Spinal cord (tissue), 10 donors: ENCODE measurements around the gene PAQR9. TPM values are rescaled to one million over a fixed set of nuclear protein-coding genes. Genes with fewer than 3 reads are reported as not detected.
"Not testable (repeated sequence)": the region's sequence is repeated elsewhere in the genome, so short reads cannot be mapped to it uniquely, and the experiment has no call there.

Source experiments
- DNase-seq, 6 donors: peaks; one replicate each; pipeline versions ENCODE4 v3.0.0 to v3.0.0-alpha.2; 2013 to 2015; ENCODE audit warnings: low spot score in 6 of 6, low read depth in 4 of 6
- H3K27ac ChIP-seq: one replicate; pipeline ENCODE4 v1.5.1; 2013; ENCODE audit warnings: low read depth, low read length, control low read depth
- H3K27me3 ChIP-seq: one replicate; pipeline ENCODE4 v1.6.1; 2013; ENCODE audit warnings: low read length; ENCODE audit not compliant: control insufficient read depth, insufficient read depth
- H3K36me3 ChIP-seq: one replicate; pipeline ENCODE4 v1.6.1; 2013; ENCODE audit warnings: low read length; ENCODE audit not compliant: control insufficient read depth, insufficient read depth
- H3K4me1 ChIP-seq: one replicate; pipeline ENCODE4 v1.6.1; 2013; ENCODE audit warnings: low read length; ENCODE audit not compliant: control insufficient read depth, insufficient read depth
- H3K4me3 ChIP-seq: one replicate; pipeline ENCODE4 v1.5.1; 2013; ENCODE audit warnings: low read depth, low read length, control low read depth
- H3K9me3 ChIP-seq: one replicate; pipeline ENCODE4 v1.6.1; 2013; ENCODE audit warnings: low read length; ENCODE audit not compliant: control insufficient read depth, insufficient read depth
- whole genome bisulfite sequencing: methylation state at CpG from one replicate; pipeline ENCODE4 v1.1.5; 2013; ENCODE audit warnings: missing lambda C conversion rate; ENCODE audit not compliant: insufficient coverage; 5-methylcytosine and 5-hydroxymethylcytosine counted together
- polyA plus RNA-seq, 2 donors: library from polyadenylated mRNA; unstranded; fragments of 120-200 nt; gene quantifications; one replicate each; pipeline ENCODE4 v1.2.1, GENCODE V29; 2013; ENCODE audit not compliant: insufficient read length in 2 of 2
- total RNA-seq, 2 donors: library from RNA; depleted of rRNA in 1 of 2; stranded (reverse); fragments of 120-200 nt in 1 of 2; fragments of >200 nt in 1 of 2; gene quantifications; one replicate each; pipeline versions ENCODE4 v1.2.3 to v1.2.4, GENCODE V29; 2013 to 2014
- donor health status: healthy.

PAQR9 gene
- total and polyA plus RNA-seq, 4 donors, result 0.66 to 5.6 (median 3.3) TPM

DNA sequence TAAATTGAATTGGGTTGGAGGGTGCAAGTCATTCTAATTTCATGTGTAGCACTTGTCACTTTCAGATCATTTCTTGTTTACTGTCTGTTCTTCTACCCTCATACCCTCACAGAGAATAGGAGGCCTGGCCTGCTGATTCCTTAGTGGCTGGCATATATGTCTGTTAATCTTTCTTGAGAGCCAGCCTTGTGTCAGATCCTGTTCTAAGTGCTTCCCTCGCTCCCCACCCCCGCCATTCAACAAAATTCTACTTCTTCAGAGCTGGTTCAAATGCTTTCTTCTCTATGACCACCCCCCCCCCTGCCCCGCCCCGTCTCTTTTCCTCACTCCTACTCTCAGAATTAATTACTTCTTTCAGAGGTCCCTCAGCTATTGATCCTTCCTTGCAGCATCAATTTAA, 36.4 kb upstream of the PAQR9 start:
- no peak for DNase-seq
- H3K27ac ChIP-seq, result no peak overlapping the region
- no peaks in the 10 kb centered on the region for H3K36me3 ChIP-seq
- H3K4me1 ChIP-seq, result peaks cover 9% of the 10 kb centered on the region
- no peaks in the 10 kb centered on the region for H3K9me3 ChIP-seq
- H3K27me3 ChIP-seq, result no peaks in the 10 kb centered on the region
- H3K4me3 ChIP-seq, result no peak overlapping the region
- WGBS, result 42% methylated on average over 2 of the region's 4 CpGs

DNA sequence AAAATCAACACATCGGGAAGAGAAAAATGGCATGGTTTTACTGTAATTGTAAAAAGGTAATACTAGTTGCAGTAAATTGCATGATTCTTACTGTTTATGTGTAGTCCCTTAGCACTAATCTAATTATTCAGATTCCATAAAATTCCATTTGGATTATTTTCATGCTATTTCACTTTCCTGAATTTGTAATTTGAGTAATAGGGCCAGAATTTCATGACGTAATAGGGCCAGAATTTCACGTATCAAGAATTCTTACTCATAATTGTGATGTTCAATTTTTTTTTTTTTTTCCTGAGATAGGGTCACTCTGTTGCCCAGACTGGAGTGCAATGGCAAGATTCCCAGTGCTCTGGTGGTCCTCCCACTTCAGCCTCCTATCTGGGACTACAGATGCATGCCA, 35.0 kb upstream of the PAQR9 start:
- H3K4me1 ChIP-seq, result peaks cover 5% of the 10 kb centered on the region
- H3K9me3 ChIP-seq, result no peaks in the 10 kb centered on the region
- no peak for DNase-seq
- H3K27ac ChIP-seq, result no peak overlapping the region
- WGBS, result no CpG with 5 or more reads among the region's 3 CpGs
- no peaks in the 10 kb centered on the region for H3K27me3 ChIP-seq
- H3K36me3 ChIP-seq, result no peaks in the 10 kb centered on the region
- H3K4me3 ChIP-seq, result no peak overlapping the region

DNA sequence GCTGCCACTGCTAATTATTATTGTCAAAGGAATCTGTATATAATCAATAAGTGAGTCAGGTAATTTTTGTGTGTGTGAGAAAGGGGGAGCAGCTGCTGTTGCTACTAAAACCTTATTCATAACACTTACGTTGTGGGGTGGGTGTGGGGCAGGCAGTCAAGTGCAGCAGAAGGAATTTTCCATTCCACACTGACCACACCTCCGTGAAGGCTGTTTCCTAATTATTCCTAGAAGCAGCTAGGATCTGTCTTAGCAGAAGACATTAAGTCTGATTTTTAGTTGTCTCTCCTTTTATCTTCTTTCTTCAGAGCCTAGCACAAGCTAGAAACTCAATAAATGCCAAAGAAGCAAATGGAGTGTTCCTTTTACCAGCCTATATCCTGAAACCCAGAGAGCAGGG, 33.9 kb upstream of the PAQR9 start:
- H3K36me3 ChIP-seq, result no peaks in the 10 kb centered on the region
- H3K27me3 ChIP-seq, result no peaks in the 10 kb centered on the region
- H3K27ac ChIP-seq, result no peak overlapping the region
- H3K9me3 ChIP-seq, result no peaks in the 10 kb centered on the region
- 60% methylated on average over 1 of the region's 2 CpGs for WGBS
- DNase-seq, result no peak
- H3K4me3 ChIP-seq, result no peak overlapping the region
- peaks cover 5% of the 10 kb centered on the region for H3K4me1 ChIP-seq

DNA sequence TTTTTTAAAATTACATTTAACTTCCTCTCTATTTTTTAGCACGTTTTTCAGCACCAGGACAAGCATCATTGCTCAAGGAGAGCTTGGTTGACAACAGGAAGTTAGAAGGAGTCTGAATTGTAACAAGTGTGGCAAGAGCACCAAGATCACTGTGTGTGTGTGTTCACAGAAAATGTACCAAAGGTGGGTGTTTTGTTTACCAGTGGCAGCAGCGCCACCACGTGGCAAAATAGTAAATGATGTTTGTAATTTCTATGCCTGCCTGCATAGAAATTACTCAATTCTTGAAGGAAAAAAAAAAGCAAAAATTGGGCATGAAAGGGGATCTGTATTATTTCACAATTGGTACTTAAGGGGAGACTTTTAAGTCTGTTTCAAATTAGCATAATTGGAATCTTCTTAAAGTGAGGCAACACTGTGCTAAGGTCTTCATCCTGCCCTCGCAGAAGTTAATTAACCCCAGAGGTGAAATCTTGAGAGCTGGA, 30.5 kb upstream of the PAQR9 start:
- Histone ChIP-seq H3K4me3 (no peak overlapping the region), H3K36me3 (no peaks in the 10 kb centered on the region), H3K27me3 (no peaks in the 10 kb centered on the region), H3K27ac (no peak overlapping the region), H3K9me3 (no peaks in the 10 kb centered on the region), H3K4me1 (no peaks in the 10 kb centered on the region)
- WGBS, result 0% methylated on average over 2 of the region's 4 CpGs
- DNase-seq, result peak in 5 of 6 donors; percentile 58 to 93 (median 77)

DNA sequence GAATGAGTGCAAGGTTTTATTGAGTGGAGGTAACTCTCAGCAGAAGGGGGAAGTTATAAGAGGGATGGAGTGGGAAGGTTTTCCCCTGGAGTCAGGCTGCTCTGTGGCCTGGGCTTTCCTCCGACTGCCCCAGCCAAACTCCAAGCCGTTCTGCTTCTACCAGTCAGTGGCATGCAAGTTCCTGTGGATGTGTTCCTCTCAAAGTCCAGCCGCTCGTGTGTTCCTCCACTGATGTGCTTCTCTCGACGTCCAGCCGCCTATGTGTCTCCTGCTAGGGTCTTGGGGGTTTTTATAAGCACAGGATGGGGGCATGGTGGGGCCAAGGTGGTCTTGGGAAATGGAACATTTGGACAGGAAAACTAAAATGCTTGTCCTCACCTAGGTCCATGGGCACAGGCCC, 28.8 kb upstream of the PAQR9 start:
- 95% methylated on average over 7 of the region's 7 CpGs for WGBS
- Histone ChIP-seq H3K27ac (no peak overlapping the region), H3K4me1 (no peaks in the 10 kb centered on the region), H3K4me3 (no peak overlapping the region), H3K9me3 (no peaks in the 10 kb centered on the region), H3K27me3 (no peaks in the 10 kb centered on the region), H3K36me3 (no peaks in the 10 kb centered on the region)
- no peak for DNase-seq

DNA sequence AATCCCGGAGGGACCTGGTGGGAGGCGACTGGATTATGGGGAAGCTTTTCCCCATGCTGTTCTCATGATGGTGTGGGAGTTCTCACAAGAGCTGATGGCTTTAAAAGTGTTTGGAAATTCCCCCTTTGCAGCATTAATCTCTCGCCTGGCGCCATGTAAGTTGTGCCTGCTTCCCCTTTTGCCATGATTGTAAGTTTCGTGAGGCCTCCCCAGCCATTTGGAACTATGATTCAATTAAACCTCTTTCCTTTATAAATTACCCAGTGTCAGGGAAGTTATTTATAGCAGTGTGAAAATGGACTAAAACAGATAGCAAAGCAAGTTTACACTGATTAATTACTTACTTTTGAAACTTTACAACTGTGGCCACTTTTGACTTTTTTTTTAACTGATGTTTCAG, 27.2 kb upstream of the PAQR9 start:
- DNase-seq, result no peak
- no peaks in the 10 kb centered on the region for H3K9me3 ChIP-seq
- H3K4me3 ChIP-seq, result no peak overlapping the region
- H3K27ac ChIP-seq, result no peak overlapping the region
- 86% methylated on average over 2 of the region's 5 CpGs for WGBS
- H3K36me3 ChIP-seq, result no peaks in the 10 kb centered on the region
- H3K27me3 ChIP-seq, result no peaks in the 10 kb centered on the region
- H3K4me1 ChIP-seq, result no peaks in the 10 kb centered on the region

DNA sequence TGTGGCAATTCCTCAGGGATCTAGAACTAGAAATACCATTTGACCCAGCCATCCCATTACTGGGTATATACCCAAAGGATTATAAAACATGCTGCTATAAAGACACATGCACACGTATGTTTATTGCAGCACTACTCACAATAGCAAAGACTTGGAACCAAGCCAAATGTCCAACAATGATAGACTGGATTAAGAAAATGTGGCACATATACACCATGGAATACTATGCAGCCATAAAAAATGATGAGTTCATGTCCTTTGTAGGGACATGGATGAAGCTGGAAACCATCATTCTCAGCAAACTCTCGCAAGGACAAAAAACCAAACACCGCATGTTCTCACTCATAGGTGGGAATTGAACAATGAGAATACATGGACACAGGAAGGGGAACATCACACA, 25.4 kb upstream of the PAQR9 start:
- no CpG with 5 or more reads among the region's 3 CpGs for WGBS
- not testable (repeated sequence) for H3K27ac ChIP-seq, H3K27me3 ChIP-seq, H3K36me3 ChIP-seq, DNase-seq, H3K4me3 ChIP-seq, H3K4me1 ChIP-seq, H3K9me3 ChIP-seq

DNA sequence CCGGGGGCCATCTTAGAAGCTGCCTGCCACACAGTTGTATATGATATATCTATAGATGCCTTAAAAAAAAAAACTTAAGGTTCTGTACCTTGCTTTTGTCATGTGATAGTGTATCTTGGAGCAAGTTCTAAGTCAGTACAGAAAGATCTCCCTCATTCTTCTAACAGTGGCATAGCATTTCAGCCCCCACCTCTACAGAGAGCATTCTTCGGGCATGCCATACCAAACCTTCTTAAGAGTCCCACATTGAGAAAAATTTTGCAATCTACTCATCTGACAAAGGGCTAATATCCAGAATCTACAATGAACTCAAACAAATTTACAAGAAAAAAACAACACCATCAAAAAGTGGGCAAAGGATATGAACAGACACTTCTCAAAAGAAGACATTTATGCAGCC, 24.7 kb upstream of the PAQR9 start:
- not testable (repeated sequence) for H3K4me3 ChIP-seq, H3K36me3 ChIP-seq, DNase-seq, H3K9me3 ChIP-seq, H3K27me3 ChIP-seq, H3K27ac ChIP-seq, H3K4me1 ChIP-seq
- no CpG with 5 or more reads among the region's 2 CpGs for WGBS

DNA sequence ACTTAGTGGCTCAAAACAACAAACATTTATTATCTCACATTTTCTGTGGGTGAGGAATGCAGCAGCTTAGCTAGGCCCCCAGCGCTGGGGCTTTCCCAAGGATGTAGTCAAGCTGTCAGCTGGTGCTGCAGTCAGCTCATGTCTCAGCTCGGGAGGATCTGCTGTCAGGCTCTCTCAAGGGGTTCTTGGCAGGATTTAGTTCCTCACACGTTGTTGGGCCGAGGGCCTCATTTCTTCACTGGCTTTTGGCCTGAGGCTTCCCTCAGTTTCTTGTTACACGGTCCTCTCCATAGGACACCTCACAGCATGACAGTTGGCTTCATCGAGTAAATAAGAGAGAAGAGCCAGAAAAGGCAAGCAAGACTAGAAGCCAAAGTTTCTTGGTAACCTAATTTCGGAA, 24.2 kb upstream of the PAQR9 start:
- H3K27ac ChIP-seq, result no peak overlapping the region
- H3K4me1 ChIP-seq, result no peaks in the 10 kb centered on the region
- no peak overlapping the region for H3K4me3 ChIP-seq
- no peaks in the 10 kb centered on the region for H3K9me3 ChIP-seq
- H3K36me3 ChIP-seq, result no peaks in the 10 kb centered on the region
- H3K27me3 ChIP-seq, result no peaks in the 10 kb centered on the region
- 33% methylated on average over 6 of the region's 7 CpGs for WGBS
- DNase-seq, result peak in 1 of 6 donors; percentile 87

DNA sequence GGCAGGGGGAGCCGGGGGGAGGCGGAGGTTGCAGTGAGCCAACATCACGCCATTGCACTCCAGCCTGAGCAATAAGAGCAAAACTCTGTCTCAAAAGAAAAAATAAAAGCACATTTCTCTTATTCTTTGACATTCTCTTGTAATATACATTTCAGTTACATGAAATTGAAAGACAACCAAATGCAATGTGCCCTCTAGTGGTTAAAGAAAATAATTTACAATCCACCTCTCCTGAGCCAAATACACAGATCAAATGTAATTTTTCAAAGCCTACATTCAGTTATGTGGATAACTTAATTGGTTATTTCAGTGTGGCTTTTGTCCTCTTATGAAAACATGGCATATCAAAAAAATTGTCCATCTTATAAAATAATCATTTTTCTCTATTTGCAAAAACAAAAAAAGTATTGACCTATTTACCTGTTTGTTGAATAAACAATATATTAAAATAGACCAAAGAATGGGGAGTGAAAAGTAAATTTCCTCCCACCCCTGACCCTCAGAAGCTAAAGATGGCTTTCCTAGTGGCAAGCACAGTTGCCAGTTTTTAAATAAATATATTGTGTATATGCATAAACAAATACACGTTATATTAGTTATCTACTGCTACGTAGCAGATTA, 23.7 kb upstream of the PAQR9 start:
- peak in 3 of 6 donors; percentile 25 to 82 (median 73) for DNase-seq
- H3K27me3 ChIP-seq, result no peaks in the 10 kb centered on the region
- H3K4me3 ChIP-seq, result no peak overlapping the region
- no peaks in the 10 kb centered on the region for H3K4me1 ChIP-seq
- WGBS, result 80% methylated on average over 1 of the region's 5 CpGs
- H3K9me3 ChIP-seq, result no peaks in the 10 kb centered on the region
- H3K36me3 ChIP-seq, result no peaks in the 10 kb centered on the region
- no peak overlapping the region for H3K27ac ChIP-seq
